Glutamatergic neuron (in vitro differentiated cells): ENCODE measurements around the gene TAC3. TPM values are rescaled to one million over a fixed set of nuclear protein-coding genes. Genes with fewer than 3 reads are reported as not detected.
"Not testable (repeated sequence)": the region's sequence is repeated elsewhere in the genome, so short reads cannot be mapped to it uniquely, and the experiment has no call there.

Experiments
- DNase-seq: peaks from one replicate; pipeline ENCODE4 v3.0.0; 2022
- H3K27ac Mint-ChIP-seq: one replicate; pipeline ENCODE4 v1.8.0; 2020; ENCODE audit warnings: mild to moderate bottlenecking, mixed read lengths, inconsistent platforms; ENCODE audit not compliant: unreplicated experiment
- H3K27me3 Mint-ChIP-seq: one replicate; pipeline ENCODE4 v1.8.0; 2020; ENCODE audit warnings: mild to moderate bottlenecking, moderate library complexity, mixed read lengths, inconsistent platforms; ENCODE audit not compliant: unreplicated experiment
- H3K36me3 Mint-ChIP-seq: one replicate; pipeline ENCODE4 v1.8.0; 2020; ENCODE audit warnings: mild to moderate bottlenecking, mixed read lengths, inconsistent platforms; ENCODE audit not compliant: unreplicated experiment
- H3K4me1 Mint-ChIP-seq: one replicate; pipeline ENCODE4 v1.8.0; 2020; ENCODE audit warnings: mild to moderate bottlenecking, low read depth, mixed read lengths, inconsistent platforms; ENCODE audit not compliant: unreplicated experiment
- H3K4me3 Mint-ChIP-seq: one replicate; pipeline ENCODE4 v1.8.0; 2020; ENCODE audit warnings: mild to moderate bottlenecking, mixed read lengths, inconsistent platforms; ENCODE audit not compliant: unreplicated experiment
- H3K9me3 Mint-ChIP-seq: one replicate; pipeline ENCODE4 v1.8.0; 2020; ENCODE audit warnings: mild to moderate bottlenecking, moderate library complexity, mixed read lengths, inconsistent platforms; ENCODE audit not compliant: unreplicated experiment
- total RNA-seq: library from RNA; stranded (reverse); fragmentation: NEBNext Ultra II Directional; extraction: Animal tissue kit (Norgen Biotek cat#: 25700); gene quantifications from one replicate; pipeline ENCODE4 v1.2.1, GENCODE V29; 2021; ENCODE audit not compliant: unreplicated experiment

Gene TAC3
- total RNA-seq, 1 donor from 2014 or later: 0.74 TPM

DNA sequence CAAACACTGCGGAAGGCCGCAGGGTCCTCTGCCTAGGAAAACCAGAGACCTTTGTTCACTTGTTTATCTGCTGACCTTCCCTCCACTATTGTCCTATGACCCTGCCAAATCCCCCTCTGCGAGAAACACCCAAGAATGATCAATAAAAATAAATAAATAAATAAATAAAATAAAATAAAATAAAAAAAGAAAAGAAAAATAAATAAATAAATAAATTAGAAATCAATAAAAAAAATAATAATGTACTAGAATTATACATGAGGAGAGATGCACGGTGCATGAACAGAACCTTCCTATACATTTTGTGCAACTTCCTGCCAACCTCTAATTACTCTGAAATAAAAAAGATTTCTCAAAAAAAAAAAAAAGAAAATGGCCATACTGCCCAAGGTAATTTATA, 51.2 kb downstream of the TAC3 start:
- not testable (repeated sequence) for H3K4me1 Mint-ChIP-seq, H3K27me3 Mint-ChIP-seq, DNase-seq, H3K27ac Mint-ChIP-seq, H3K9me3 Mint-ChIP-seq, H3K4me3 Mint-ChIP-seq
- peaks cover 20% of the 10 kb centered on the region for H3K36me3 Mint-ChIP-seq

DNA sequence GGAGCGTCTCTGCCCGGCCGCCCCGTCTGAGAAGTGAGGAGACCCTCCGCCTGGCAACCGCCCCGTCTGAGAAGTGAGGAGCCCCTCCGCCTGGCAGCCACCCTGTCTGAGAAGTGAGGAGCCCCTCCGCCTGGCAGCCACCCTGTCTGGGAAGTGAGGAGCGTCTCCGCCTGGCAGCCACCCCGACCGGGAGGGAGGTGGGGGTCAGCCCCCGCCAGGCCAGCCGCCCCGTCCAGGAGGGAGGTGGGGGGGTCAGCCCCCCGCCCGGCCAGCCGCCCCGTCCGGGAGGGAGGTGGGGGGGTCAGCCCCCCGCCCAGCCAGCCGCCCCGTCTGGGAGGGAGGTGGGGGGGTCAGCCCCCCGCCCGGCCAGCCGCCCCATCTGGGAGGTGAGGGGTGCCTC, 52.8 kb downstream of the TAC3 start:
- not testable (repeated sequence) for H3K9me3 Mint-ChIP-seq, H3K4me1 Mint-ChIP-seq, H3K27ac Mint-ChIP-seq, H3K27me3 Mint-ChIP-seq, H3K4me3 Mint-ChIP-seq, DNase-seq
- peaks cover 20% of the 10 kb centered on the region for H3K36me3 Mint-ChIP-seq

- not testable (repeated sequence) for H3K9me3 Mint-ChIP-seq, DNase-seq, H3K4me1 Mint-ChIP-seq, H3K4me3 Mint-ChIP-seq, H3K27ac Mint-ChIP-seq, H3K27me3 Mint-ChIP-seq
- peaks cover 11% of the 10 kb centered on the region for H3K36me3 Mint-ChIP-seq
Observed at GRCh38 chr12:56962247-56962646, 54.1 kb downstream of the TAC3 start.

Other genes with a start within 250 kb of the TAC3 start
- gene SDR9C7, start 82.1 kb downstream of the TAC3 start, total RNA-seq: 0.39 TPM
- gene RDH16, start 58.9 kb downstream of the TAC3 start, total RNA-seq: 0.74 TPM
- gene ZBTB39, start 10.0 kb downstream of the TAC3 start, total RNA-seq: 23.5 TPM
- gene MYO1A, start 33.6 kb upstream of the TAC3 start, total RNA-seq: 0.64 TPM
- gene NEMP1, start 62.3 kb upstream of the TAC3 start, total RNA-seq: 11.5 TPM
- 20.0 TPM for gene NAB2, start 72.6 kb upstream of the TAC3 start, total RNA-seq
- gene STAT6, start 94.8 kb upstream of the TAC3 start, total RNA-seq: 34.4 TPM
- gene LRP1, start 112.0 kb upstream of the TAC3 start, total RNA-seq: 125 TPM
- gene LRP1-AS, start 131.1 kb upstream of the TAC3 start, total RNA-seq: not detected
- 10.5 TPM for gene NXPH4, start 200.3 kb upstream of the TAC3 start, total RNA-seq
- gene SHMT2, start 213.2 kb upstream of the TAC3 start, total RNA-seq: 165 TPM
- 12.1 TPM for gene STAC3, start 234.7 kb upstream of the TAC3 start, total RNA-seq